GM18526 (cell line): ENCODE measurements around the gene CR1.

Experiments used
- POLR2A ChIP-seq: IDR thresholded peaks from 3 replicates; pipeline ENCODE4 v1.6.1; 2011; ENCODE audit not compliant: insufficient read length; ENCODE audit errors: extremely low read depth

Gene CR1

DNA sequence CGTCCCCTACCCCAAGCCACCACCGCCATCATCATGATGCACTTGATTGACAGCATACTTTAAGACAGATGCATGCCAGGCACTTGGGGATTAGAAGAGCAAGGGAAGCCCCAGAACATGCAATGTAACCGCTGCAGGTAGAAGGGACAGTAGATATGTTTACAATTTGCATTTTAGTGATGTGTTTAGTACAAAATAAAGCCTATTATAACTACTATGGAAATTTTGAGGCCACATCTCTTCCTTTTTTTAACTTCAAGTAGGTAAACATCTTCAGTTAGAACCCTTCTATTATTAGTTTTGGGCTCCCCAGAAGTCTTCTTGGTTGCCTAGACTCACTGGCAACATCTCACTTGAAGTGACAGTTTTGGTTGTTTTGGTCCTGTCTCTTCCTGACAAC lies 174.2 kb downstream of the CR1 start:
- no peak for TF ChIP-seq POLR2A

DNA sequence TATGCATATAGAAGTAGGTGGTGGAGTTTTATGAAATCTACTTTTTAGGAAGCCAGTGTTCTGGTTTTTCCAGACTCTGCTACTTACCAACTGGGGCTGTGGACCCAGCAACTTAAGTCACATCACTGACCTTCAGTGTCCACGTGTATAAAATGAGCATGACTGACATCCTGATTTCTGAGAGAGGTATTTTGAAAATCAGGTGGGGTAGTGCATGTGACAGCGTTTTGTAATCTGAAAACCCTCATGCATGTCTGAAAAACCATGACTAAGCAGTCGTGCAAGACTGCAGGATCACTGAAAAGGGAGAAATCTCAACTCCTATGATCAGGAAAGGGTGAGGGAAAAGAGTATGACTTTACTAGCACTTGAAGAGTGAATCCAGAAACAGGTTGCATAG lies 175.0 kb downstream of the CR1 start:
- no peak for TF ChIP-seq POLR2A

DNA sequence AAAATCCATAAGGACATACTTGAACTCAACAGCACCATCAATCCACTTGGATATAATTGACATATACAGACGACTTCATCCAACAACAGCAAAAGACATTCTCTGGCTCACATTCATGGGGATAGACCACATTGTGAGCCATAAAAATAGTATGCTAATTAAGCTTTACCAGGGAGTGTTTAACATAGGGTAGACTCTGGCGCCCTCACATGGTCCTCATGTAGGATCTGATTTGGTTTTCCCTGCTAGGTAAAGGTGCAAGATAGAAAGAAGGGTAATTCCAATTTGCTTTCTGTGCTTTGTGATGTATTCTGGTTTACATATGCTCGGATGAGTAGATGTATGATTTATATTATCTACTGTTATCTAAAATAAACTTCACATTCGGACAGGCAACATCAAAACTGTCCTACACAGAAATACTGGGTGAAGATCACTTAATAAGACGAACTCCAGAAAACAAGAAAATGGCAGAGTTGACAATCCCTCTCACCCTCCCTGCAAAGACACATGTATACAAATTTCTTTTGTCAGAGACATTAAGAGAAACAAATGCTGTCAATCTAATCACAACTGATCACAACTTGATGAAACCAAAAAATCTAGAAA lies 176.7 kb downstream of the CR1 start:
- TF ChIP-seq POLR2A, result no peak

DNA sequence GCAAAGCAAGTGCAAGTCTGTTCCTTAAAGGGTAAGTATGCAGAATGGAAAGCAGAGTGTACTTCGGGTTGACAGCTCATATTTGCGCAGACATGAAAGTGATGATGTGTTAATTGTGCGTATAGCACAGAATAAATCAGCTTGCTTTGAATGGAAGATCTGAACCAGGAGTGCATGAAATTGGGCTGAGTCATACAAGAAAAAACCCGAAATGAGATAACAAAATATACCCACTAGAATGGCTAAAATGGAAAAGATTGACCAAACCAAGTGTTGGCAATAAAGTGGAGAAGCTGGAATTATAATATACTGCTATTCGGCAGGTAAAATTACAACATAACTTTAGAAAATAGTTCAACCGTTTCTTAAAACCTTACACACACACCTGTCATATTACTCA lies 177.4 kb downstream of the CR1 start:
- no peak for TF ChIP-seq POLR2A

DNA sequence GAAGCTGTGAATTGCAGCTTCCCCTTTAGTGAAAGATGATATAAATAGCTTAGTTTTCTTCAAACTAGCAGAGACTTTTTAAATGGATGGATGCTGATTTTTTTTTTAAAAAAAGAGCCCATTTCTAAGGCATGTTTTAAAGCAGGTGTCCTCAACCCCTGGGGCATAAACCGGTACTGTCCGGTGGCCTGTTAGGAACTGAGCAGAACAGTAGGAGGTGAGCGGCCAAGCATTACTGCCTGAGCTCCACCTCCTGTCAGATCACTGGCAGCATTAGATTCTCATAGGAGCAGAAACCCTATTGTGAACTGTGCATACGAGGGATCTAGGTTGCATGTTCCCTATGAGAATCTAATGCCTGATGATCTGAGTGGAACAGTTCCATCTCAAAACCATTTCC lies 180.2 kb downstream of the CR1 start:
- TF ChIP-seq POLR2A, result no peak

DNA sequence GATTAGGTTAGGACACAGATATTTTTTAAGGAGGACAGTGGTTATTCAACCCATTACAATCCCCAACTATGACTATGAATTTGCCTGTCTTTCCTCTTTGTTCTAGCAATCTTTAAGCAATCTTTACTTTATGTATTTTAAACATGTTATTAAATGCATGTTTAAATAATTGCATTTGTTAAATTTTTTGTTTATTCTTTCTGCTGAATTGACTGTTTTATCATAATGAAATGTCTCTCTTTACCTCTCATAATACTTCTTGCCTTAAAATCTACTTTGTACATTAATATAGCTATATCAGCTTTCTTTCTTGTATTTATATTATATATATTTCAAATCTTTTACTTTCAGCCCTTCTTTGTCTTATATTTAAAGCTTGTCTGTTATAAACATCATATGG lies 195.1 kb downstream of the CR1 start:
- TF ChIP-seq POLR2A, result no peak
